Stimulated activated CD8-positive, alpha-beta memory T cell treated with anti-CD3 and anti-CD28 coated beads, Interleukin-7, amount 100 ng/mL, for 1 hour (primary cell): Measurements from ENCODE around the gene SYNE2.
"Not testable (repeated sequence)": the region's sequence is repeated elsewhere in the genome, so short reads cannot be mapped to it uniquely, and the experiment has no call there.

Experiments
- DNase-seq, 2 donors: peaks; one replicate each; pipeline ENCODE4 v3.0.0-alpha.2; 2020; ENCODE audit warnings: low read depth in 2 of 2

The SYNE2 gene

DNA sequence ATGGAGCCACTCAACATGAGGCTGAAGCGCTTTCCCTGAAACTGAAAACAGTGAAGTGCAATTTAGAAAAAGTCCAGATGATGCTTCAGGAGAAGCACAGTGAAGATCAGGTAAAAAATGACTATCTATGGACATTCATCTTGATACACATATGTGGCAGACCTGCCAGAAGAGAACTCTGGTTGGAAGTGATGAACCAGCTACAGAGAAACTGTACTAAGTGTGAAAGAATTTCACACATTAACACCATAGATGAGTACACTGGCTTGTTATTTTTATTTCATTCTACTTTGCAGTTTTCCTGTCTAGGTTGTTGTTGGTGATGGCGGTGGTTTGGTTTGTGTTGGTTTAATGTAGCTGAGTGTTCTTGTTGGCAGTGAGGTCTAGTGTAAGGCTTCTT lies 266.7 kb downstream of the SYNE2 start:
- DNase-seq: no peak

DNA sequence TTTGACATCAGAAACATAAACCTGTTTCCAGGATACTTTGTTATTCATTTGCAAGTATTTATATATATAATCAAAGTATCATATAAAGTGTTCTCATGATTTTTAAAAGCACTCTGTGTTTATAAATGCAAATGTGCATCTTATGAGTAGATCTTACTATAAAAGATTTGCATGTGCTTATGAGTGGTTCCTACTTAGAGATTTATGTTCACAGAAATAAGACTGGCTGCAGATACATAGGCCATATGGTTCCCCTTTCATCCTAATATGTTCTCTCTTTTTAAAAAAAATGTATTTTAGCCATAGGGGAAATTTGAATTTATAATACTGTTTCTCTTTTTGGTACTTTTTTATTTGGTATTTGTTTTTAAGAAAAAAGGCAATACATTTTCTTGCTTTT lies 267.2 kb downstream of the SYNE2 start:
- DNase-seq: no peak

DNA sequence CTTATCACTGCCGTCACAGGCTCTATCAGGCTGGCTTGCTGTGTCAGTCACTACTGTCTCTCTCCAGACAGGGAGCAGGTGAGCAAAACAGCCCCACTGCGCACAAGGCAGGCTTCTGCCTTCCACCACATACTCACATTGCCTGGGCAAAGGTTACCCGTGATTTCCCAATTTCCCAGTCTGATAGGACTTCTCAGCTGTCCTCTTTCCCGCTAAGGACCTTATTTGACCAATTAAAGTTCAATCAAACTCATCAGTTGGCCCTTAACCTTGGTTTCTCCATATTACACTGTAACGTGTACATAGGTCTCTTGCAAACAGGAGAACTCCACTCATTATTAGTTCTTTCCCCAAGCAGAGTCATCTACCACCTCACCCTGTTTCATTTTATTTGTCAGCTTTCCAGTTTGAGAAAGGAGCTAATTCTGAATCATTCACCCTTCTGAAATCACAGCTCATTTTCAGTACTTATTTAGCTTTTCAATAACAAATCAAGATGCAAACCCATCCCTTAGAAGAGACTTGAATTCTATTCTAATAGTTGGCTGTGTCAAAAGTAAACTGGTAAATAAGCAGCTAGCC lies 270.5 kb downstream of the SYNE2 start:
- DNase-seq: no peak

DNA sequence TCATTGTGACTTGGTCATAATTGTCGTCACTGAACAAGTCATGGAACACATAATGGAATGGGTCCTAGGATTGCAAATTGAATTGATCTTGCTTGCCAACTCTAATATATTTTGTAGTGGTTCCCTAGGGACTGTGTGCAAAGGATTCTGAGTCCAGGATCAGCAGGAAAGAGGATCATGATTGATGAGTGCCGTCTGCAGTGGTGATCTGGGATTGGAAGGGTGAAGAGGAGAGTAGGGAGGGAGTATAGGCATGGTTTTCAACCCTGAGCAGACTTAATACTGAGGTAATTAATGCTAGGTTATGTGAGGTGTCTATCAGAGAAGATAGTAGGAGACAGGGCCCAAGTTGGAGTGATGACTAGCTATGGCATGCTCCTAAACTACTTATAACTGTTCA lies 272.5 kb downstream of the SYNE2 start:
- no peak for DNase-seq

DNA sequence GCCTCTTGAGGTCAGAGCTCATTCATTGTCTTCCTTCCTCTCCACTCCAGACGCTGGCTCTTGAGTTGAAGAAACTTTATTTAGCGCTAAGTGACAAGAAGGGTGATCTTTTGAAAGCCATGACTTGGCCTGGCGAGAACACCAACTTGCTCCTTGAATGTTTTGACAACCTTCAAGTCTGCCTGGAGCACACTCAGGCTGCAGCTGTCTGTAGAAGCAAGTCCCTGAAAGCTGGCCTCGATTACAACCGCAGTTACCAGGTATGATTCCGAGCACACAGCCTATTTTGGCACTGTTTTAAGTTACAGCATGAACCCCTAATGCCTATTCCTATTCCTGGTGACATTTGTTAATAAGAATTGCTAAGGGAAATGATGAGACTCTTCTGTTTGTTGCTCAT lies 273.7 kb downstream of the SYNE2 start:
- no peak for DNase-seq

DNA sequence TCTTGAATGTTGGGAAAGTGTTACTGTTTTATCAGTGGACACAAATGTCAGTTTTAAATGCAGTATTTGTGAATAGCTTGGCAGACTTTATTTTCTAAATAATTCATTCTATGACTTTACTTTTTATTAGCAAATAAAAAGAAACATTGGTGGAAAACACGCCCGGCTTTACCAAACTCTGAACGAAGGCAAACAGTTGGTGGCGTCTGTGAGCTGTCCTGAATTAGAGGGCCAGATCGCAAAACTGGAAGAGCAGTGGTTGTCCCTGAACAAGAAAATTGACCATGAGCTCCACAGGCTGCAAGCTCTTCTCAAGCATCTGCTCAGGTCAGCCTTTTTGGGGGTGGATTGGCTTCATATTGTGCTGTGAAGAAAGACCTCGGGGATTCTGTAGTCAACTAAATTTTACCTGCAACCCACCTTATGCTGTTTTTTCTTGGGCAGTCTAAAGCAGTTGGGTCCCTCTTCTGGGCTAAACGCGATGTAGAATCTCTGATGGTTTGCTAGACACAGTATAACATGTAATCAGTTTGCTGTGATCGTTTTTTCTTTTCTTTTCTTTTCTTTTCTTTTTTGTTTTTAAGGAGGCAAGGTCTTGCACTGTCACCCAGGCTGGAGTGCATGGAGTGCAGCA lies 285.0 kb downstream of the SYNE2 start:
- DNase-seq: no peak

DNA sequence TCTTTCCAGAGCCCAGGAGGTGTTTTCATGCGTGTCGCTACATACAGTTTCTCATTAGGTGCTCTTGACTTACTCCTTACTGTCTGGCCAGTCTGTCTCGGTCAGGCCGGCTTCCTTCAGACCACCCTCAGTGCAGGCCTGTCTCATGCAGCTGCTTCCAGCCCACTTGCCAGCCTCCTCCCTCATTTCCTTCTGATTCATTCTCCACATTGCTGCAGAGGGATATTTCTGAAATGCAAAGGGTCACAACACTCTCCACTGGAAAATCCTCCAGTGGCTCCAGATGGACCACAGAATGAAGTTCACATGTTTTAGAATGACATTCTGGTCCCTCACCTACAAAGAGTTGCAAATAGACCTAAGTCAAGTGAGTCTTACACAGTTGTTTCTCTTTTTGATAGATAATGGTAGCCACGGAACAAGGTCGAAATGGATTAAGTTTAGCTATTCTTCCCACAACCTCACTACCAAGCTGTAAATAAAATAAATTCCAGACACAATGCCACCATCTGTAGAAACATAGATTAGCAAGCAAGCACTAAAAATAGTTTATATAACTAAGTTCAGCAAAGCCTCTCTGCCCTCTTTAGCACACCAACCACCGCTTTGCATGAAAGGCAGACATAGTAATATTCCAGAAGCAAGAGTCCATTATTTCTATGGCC lies 294.5 kb downstream of the SYNE2 start:
- DNase-seq: no peak

DNA sequence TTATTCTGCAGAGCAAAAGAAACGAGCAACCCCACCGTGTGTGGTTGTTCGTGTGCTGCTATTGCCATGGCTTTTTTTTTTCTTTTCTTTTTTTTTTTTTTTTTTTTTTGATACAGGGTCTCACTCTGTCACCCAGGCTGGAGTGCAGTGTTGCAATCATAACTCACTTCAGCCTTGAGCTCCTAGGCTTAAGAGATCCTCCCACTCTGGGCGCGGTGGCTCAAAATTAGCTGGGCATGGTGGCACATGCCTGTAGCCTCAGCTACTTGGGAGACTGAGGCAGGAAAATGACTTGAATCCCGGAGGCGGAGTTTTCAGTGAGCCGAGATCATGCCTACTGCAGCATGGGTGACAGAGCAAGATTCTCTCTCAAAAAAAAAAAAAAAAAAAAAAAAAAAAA lies 297.1 kb downstream of the SYNE2 start:
- no peak for DNase-seq

DNA sequence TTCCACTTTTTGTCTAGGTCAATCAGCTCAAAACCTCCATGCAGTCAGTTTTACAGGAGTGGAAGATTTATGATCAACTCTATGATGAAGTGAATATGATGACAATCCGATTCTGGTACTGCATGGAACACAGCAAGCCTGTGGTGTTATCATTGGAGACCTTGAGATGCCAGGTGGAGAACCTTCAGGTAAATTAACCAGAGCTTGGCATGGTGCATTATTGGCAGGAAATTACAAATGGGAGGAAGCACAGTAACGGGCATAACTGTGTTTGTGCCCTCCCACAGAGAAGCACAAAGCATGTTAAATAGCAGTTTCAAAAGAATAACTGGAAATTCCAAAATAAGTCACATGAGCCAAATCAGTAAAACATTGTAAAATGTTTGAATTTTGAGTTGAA lies 305.8 kb downstream of the SYNE2 start:
- no peak for DNase-seq

DNA sequence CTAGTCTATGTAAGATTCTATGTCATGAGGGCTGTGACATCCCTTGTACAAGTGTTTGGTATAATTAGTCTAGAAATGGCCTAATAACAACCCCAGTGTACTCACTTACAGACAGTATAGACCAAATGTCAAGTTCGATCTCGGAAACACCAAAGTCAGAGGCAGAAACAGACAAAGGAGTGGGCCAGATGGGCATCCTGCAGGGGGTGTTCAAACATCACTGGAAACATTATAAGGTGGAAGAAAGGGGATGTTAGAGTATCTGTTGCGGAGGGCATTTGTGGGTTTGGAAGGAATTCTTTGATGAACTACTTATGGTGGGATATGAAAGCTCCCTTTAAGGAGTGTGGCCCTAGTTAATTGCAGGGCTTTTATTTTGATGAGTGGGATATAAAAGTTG lies 306.8 kb downstream of the SYNE2 start:
- DNase-seq: no peak

DNA sequence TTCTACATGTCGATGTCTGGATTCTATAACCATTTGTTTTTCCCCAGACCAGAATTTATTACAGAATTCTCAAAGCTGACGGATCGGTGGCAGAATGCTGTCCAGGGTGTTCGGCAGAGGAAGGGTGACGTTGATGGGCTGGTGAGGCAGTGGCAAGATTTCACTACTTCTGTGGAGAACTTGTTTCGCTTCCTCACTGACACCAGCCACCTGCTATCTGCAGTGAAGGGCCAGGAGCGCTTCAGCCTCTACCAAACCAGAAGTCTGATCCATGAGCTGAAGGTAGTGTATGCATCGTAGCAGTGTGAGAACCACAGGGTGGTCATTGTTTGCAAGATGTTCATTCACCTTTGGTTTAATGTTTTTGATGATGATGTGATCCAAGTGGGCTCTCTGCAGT lies 317.4 kb downstream of the SYNE2 start:
- DNase-seq: no peak

DNA sequence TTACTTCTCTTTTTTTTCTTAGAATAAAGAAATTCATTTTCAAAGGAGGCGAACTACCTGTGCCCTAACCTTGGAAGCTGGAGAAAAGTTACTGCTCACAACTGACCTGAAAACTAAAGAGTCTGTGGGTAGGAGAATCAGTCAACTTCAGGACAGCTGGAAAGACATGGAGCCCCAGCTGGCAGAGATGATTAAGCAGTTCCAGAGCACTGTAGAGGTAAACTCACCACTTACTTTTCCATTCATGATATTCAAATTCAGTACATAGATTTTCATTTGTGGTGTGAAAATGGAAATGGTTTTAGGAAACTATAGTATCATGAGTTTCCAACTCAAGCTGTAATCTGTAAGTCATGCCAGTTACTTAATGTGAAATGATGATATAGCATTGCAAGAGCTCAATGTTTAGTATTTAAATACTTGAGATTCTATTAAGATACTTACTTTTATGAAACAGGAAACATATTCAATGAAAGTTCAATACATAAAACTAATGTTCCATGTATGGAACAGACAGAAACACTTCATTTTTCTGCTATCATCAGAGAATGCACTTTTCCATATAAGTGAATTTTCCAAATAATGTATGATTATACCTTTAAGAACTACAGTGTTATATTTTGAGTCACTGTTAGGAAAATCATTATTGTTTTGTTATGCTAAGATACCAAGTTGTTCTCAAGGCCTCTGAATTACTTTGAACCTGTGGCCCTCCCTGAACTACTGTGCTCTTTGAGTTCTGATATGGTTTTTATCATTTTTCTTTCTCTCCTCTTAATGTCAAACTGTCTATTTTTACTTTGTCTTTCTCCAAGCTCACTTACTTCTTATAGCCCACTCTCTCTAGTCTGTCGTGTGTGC lies 322.3 kb downstream of the SYNE2 start:
- no peak for DNase-seq

DNA sequence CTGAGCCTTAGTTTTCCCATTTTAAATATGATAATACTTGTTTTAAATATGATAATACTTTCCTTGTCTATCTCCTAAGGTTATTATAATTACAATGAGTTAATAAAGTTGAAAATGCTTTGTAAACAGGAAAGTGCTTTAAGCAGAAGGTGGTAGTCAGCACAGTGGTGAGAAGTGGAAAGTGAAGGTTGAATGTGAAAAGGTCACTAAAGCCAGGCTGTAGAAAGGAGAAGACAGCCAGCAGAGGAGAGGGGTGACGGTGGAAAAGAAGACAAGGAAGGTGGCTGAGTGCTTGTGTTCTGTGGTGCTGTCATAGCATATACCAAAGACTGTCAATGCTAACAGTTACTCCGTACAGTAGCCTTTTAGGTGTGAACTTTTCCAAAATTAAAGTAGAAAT lies 323.5 kb downstream of the SYNE2 start:
- no peak for DNase-seq

DNA sequence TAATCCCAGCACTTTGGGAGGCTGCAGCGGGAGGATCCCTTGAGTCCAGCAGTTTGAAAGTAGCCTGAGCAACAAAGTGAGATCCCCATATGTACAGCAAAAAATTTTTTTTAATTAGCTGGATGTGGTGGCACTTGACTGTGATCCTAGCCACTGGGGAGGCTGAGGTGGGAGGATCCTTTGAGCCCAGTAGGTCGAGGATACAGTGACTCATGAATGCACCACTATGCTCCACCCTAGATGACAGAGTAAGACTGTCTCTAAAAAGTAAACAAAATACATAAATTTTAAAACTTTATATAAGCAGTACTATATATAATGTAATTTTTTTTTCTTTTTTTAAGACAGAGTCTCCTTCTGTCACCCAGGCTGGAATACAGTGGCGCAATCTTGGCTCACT lies 326.0 kb downstream of the SYNE2 start:
- DNase-seq: no peak

DNA sequence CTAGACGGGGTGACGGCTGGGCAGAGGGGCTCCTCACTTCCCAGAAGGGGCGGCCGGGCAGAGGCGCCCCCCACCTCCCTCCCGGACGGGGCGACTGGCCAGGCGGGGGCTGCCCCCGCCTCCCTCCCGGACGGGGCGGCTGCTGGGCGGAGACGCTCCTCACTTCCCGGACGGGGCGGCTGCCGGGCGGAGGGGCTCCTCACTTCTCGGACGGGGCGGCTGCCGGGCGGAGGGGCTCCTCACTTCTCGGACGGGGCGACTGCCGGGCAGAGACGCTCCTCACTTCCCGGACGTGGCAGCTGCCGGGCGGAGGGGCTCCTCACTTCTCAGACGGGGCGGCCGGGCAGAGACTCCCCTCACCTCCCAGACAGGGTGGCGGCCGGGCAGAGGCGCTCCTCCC lies 330.1 kb downstream of the SYNE2 start:
- DNase-seq: not testable (repeated sequence)

DNA sequence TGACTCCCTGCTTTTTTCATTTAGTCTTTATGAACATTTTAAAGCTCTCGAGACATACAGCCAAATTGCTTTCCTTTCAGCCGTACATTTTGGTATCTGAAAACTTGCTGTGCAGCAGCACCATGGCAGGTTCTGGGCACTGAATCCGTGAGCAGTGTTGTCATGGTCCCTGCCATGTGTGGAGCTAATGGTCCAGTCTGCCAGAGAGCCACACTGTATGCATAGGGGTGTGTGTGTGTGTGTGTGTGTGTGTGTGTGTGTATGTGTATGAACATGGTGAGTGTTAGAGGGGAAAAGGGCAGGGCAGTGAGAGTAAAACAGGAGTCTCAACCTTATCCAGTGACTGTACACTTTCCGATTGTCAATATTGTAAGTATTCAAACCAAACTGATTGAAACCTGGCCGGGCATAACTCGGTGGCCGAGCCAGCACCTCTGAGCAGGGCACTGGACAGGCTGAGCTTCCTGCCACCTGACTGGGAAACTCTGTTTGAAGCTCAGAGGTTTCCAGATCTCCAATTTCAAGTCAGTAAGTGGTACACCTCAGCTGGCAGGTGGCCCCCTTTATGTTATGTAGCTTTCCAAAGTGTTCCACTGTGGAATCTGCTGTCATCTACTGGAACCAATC lies 331.4 kb downstream of the SYNE2 start:
- no peak for DNase-seq

DNA sequence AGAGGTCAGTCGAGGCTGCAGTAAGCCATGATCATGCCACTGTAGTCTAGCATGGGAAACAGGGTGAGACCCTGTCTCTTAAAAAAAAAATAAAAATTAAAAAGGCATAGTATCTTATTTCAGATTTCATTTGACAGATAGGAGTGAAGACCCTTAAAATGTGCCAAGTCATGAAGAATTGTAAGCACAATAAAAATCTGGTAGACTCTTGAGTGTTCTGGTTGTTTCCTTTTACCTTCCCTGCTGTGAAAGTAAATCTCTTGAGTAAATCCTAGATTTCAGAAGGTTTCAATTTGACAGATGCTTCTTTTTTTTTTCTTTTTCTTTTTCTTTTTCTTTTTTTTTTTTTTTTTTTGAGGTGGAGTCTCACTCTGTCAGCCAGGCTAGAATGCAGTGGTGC lies 332.4 kb downstream of the SYNE2 start:
- no peak for DNase-seq

DNA sequence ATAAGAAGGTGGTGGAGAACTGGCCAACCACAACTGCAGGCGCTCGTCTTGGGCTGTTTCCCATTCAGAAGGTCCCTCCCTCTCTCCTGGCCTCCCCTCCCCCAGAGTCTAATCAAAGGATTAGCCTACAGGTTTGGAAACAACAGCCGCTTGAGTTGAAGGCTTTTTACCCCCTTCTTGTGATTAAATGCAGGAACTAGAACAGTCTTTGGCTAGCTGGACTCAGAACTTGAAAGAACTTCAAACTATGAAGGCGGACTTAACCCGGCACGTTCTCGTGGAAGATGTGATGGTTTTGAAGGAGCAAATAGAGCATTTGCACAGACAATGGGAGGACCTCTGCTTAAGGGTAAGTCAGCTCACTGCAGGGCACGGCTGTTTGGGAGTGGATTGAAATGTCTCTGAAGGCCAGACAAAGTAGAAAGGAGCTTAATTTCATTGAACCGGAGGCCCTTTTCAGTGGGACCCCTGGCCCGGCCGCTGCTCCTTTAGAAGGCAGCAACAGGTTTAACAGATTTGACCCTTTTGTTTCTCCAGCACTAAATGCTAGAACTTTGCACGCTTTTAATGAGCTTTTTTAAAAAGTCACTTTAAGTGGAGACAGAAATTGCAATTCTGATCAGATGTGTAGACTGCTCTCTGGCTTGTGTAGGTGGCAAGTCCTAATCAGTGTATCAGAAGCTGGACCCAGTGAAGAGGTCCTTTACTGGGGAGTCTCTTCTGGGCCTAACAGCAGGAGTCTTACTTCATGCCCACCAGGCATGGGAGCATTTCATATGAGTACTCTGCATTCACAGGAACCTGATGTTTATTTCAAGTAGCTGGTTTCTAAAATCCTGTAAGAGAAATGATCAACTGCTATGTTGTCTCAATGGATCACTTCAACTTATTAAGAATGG lies 333.7 kb downstream of the SYNE2 start:
- no peak for DNase-seq

DNA sequence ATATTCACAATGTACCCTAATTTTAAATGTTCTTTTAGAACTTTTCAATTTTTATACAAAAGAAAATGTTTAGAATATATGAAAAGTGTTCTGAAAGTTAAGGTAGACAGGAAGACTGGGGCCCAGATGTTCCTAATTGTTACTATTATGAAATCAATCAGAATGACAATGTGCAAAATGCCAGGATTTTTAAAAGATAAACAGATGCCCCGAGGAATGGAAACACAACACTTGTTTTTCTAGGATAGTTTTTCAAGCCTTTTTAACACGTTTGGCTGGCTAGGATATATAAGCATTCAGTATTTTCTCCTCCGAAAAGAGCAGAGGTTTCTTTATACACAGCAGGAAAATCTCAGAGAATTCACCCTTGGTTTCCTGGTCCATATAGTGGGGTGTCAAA lies 334.5 kb downstream of the SYNE2 start:
- DNase-seq: no peak

DNA sequence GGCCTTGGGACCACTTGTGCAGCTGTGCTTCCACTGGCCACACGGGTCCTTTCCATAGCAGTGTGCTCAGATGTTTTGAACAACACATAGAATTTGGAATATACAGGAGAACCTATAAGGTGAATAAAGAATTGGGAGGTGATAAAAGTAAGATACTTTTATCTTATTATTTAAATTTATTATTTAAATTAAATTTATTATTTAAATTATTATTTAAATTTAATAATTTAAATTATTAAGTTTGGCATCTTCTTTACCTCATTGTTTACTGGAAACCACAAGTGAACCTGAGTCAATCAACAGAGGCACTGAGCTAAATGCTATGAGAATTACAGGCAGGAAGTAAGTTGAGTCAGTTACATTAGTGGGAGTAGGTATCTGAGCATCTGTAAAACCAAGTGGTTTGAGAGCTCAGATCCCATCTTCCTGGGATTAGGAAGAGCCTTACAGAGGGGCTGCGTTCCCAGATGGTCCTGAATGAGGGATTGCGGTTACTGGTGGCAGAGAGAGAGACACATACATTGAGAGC lies 338.2 kb downstream of the SYNE2 start:
- DNase-seq: no peak

DNA sequence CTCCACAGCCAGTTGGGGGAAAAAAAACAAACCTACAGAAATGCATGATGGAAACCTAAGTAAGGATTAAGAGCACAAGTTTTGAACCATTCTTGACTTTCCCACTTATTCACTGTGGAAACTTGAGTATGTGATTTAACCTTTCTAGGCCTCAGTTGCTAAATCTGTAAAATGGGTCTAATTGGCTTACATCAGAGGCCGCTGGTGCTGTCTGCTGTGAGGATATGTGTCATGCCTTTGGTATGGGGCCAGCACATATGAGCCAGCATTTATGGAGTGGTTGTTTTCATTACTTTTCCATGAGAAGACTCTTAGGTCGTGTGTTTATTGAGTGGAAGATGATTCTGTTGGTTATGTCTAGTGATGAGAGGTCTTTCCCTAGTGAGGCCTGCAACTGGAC lies 339.0 kb downstream of the SYNE2 start:
- no peak for DNase-seq
